K562 (cell line): ENCODE results near the gene ANKZF1. TPM values are rescaled to one million over a fixed set of nuclear protein-coding genes. Genes with fewer than 3 reads are reported as not detected.

Experiments used
- ATAC-seq: fragments of 200-7000 bp; cut with Tn5 transposase; 3 replicates; pipeline ENCODE4 v1.9.1; 2020; ENCODE audit warnings: moderate library complexity
- BruUV-seq: library from RNA; stranded (reverse); fragments of 400-500 nt; replicated peaks from 2 replicates; lab custom pipeline; 2021; lab: Mats Ljungman, UMichigan
- CTCF ChIA-PET: fragments of 300-600 bp; formaldehyde crosslinking; extraction: SDS; loops from one replicate; lab custom pipeline; 2021; ENCODE audit warnings: low intra/inter-chr PET ratio; lab: Yijun Ruan, JAX
- POLR2A ChIA-PET: fragments of 300-600, 350-650 bp; sonication (Branson Sonifier 250); formaldehyde crosslinking; extraction: SDS; loops from one replicate; lab custom pipeline; 2021; ENCODE audit warnings: antibody characterized with exemption, inconsistent platforms; lab: Yijun Ruan, JAX
- DNase-seq, 4 experiments: peaks; one replicate each; pipeline versions ENCODE4 v3.0.0 to v3.0.0-alpha.2; 2011 to 2018; ENCODE audit warnings: low spot score in 3 of 4, mixed read lengths in 3 of 4; ENCODE audit errors: extremely low read depth in 1 of 4
- FAIRE-seq: peaks from 2 replicates; lab custom pipeline; 2011; peaks lifted over from hg19 to GRCh38; lab: Jason Lieb, UNC
- H2AFZ ChIP-seq: 2 replicates; pipeline ENCODE4 v1.6.0; 2011; ENCODE audit warnings: low read depth, low read length, control low read depth, inconsistent platforms
- H3K27ac ChIP-seq: fragments of 200-600 bp; 3 replicates; pipeline ENCODE4 v1.8.0; 2011; ENCODE audit warnings: low read depth, mild to moderate bottlenecking, control low read depth, inconsistent platforms, low read length, moderate library complexity, mixed read lengths; ENCODE audit errors: extremely low read depth
- H3K27me3 ChIP-seq, 2 experiments: fragments of 300-600 bp in 1 of 2; 2 replicates in 1 of 2; 3 replicates in 1 of 2; pipeline versions ENCODE4 v1.6.0 to v1.8.0; 2011; ENCODE audit warnings: inconsistent platforms in 2 of 2, low read length in 2 of 2, mild to moderate bottlenecking in 1 of 2, mixed read lengths in 1 of 2, moderate library complexity in 1 of 2; ENCODE audit not compliant: control insufficient read depth in 2 of 2, insufficient read depth in 2 of 2
- H3K36me3 ChIP-seq: fragments of 300-600 bp; 3 replicates; pipeline ENCODE4 v1.8.0; 2011; ENCODE audit warnings: mild to moderate bottlenecking, low read length, inconsistent platforms; ENCODE audit not compliant: control insufficient read depth, insufficient read depth
- H3K4me1 ChIP-seq, 2 experiments: fragments of 200-600 bp in 1 of 2; replicated peaks in 1 of 2; 2 replicates in 1 of 2; 3 replicates in 1 of 2; pipeline versions ENCODE4 v1.5.1 to v1.8.0; 2011; ENCODE audit warnings: inconsistent platforms in 2 of 2, low read length in 2 of 2, mild to moderate bottlenecking in 1 of 2, mixed read lengths in 1 of 2, moderate library complexity in 1 of 2; ENCODE audit not compliant: control insufficient read depth in 2 of 2, insufficient read depth in 2 of 2
- H3K4me2 ChIP-seq: 2 replicates; pipeline ENCODE4 v1.6.1; 2011; ENCODE audit warnings: low read length, control low read depth, inconsistent platforms, mixed read lengths; ENCODE audit not compliant: insufficient read depth
- H3K4me3 ChIP-seq: fragments of 200-600 bp; sonication (generic), shearing (Covaris generic); 2 replicates; pipeline ENCODE4 v1.5.1; 2016; ENCODE audit warnings: control low read depth, inconsistent platforms
- H3K79me2 ChIP-seq: fragments of 200-600 bp; 3 replicates; pipeline ENCODE4 v1.8.0; 2011; ENCODE audit warnings: low read length, inconsistent platforms; ENCODE audit not compliant: control insufficient read depth, insufficient read depth
- H3K9ac ChIP-seq, 2 experiments: 2 replicates each; pipeline versions ENCODE4 v1.6.0 to v1.6.1; 2011; ENCODE audit warnings: low read depth in 2 of 2, low read length in 2 of 2, control low read depth in 1 of 2, inconsistent platforms in 1 of 2, mild to moderate bottlenecking in 1 of 2, mixed read lengths in 1 of 2; ENCODE audit not compliant: insufficient read depth in 1 of 2
- H3K9me1 ChIP-seq: one replicate; pipeline ENCODE4 v1.6.0; 2011; ENCODE audit warnings: inconsistent platforms, mild to moderate bottlenecking, low read length, moderate library complexity; ENCODE audit not compliant: control insufficient read depth, insufficient read depth
- H3K9me3 ChIP-seq: replicated peaks from 2 replicates; pipeline ENCODE4 v1.5.1; 2011; ENCODE audit warnings: low read depth, low read length, inconsistent platforms; ENCODE audit not compliant: control insufficient read depth, insufficient read depth
- H4K20me1 ChIP-seq: replicated peaks from 2 replicates; pipeline ENCODE4 v1.6.1; 2011; ENCODE audit warnings: low read length, inconsistent platforms, mixed read lengths; ENCODE audit not compliant: control insufficient read depth, insufficient read depth
- ARNT ChIP-seq, 2 experiments: fragments of 450-650 bp; IDR thresholded peaks; 2 replicates each; pipeline ENCODE4 v1.6.1; 2016; ENCODE audit warnings: mild to moderate bottlenecking in 1 of 2
- BRD9 ChIP-seq: fragments of 450-650 bp; IDR thresholded peaks from 2 replicates; pipeline ENCODE4 v1.6.1; 2018; ENCODE audit warnings: low read depth; ENCODE audit not compliant: partially characterized antibody
- HIVEP1 ChIP-seq: fragments of 250-450 bp; sonication (Bioruptor Pico); IDR thresholded peaks from 2 replicates; pipeline ENCODE4 v1.4.0; 2020; ENCODE audit warnings: mild to moderate bottlenecking
- JUND ChIP-seq, 2 experiments: IDR thresholded peaks; 2 replicates in 1 of 2; 3 replicates in 1 of 2; pipeline ENCODE4 v1.6.1; 2011; ENCODE audit warnings: borderline replicate concordance in 2 of 2, low read depth in 2 of 2, low read length in 2 of 2, improper control_type of control experiment in 1 of 2, missing biosample characterization in 1 of 2, missing genetic modification characterization in 1 of 2, missing genetic modification reagents in 1 of 2
- MXI1 ChIP-seq: IDR thresholded peaks from 2 replicates; pipeline ENCODE4 v1.6.1; 2011; ENCODE audit warnings: low read depth, mild to moderate bottlenecking, improper control_type of control experiment, low read length
- PHB2 ChIP-seq: fragments of 450-650 bp; IDR thresholded peaks from 2 replicates; pipeline ENCODE4 v1.6.1; 2017; ENCODE audit warnings: low read depth
- TSC22D4 ChIP-seq: fragments of 450-650 bp; IDR thresholded peaks from 2 replicates; pipeline ENCODE4 v1.6.1; 2016; ENCODE audit warnings: missing genetic modification characterization, missing biosample characterization, control low read depth
- U2AF2 ChIP-seq: fragments of 200-400 bp; formaldehyde crosslinking; optimal IDR thresholded peaks from 2 replicates; pipeline ENCODE3; 2017; ENCODE audit warnings: low read depth, mild to moderate bottlenecking, low read length
- ZFP1 ChIP-seq: fragments of 450-650 bp; formaldehyde crosslinking; IDR thresholded peaks from 2 replicates; pipeline ENCODE4 v1.4.0; 2020; ENCODE audit warnings: mild to moderate bottlenecking, mixed read lengths
- ZNF184 ChIP-seq: sonication (generic); formaldehyde crosslinking; IDR thresholded peaks from 2 replicates; pipeline ENCODE4 v1.5.0; 2020; ENCODE audit warnings: missing genetic modification reagents
- ZNF324 ChIP-seq: fragments of 250-450 bp; sonication (Bioruptor Pico); IDR thresholded peaks from 2 replicates; pipeline ENCODE4 v1.4.0; 2020; ENCODE audit warnings: mild to moderate bottlenecking
- ZNF644 ChIP-seq: fragments of 200-800 bp; sonication (Bioruptor generic); IDR thresholded peaks from 2 replicates; pipeline ENCODE4 v1.6.1; 2016; ENCODE audit warnings: low read depth, missing genetic modification characterization, missing compliant biosample characterization
- whole genome bisulfite sequencing: fragments of 100-300 bp; shearing (Covaris generic); methylation state at CpG from one replicate; pipeline ENCODE4 v1.1.6; 2016; ENCODE audit warnings: low coverage, mixed read lengths; ENCODE audit not compliant: insufficient coverage; ENCODE audit errors: missing lambda C conversion rate; 5-methylcytosine and 5-hydroxymethylcytosine counted together
- in situ Hi-C: fragments of 300-500 bp; cut with MboI; formaldehyde crosslinking; loops from 4 replicates; pipeline ENCODE4 v1.15.0; 2018; ENCODE audit warnings: inconsistent platforms, mixed read lengths
- intact Hi-C: fragments of 100-400 bp; cut with micrococcal nuclease; formaldehyde crosslinking; loops from 2 replicates; pipeline ENCODE4 v1.14.2; 2022
- polyA plus RNA-seq, 8 experiments: library from polyadenylated mRNA; depleted of rRNA in 4 of 8; stranded (reverse) in 5 of 8; unstranded in 3 of 8; fragments of >200 nt; fragmentation: Nextera tagmentation in 2 of 8; fragmentation: Illumina TruSeq in 1 of 8; extraction: Ambion mirVana in 2 of 8; extraction: Trizol in 1 of 8; gene quantifications; 2 replicates each; pipeline versions ENCODE4 v1.2.1 to v1.2.3, GENCODE V29; 2011 to 2014; ENCODE audit warnings: inconsistent platforms in 1 of 8, missing spikeins in 1 of 8
- total RNA-seq, 7 experiments: library from RNA; depleted of rRNA in 6 of 7; stranded (reverse); fragments of >200 nt in 6 of 7; fragmentation: Illumina TruSeq in 2 of 7; extraction: Trizol in 2 of 7; gene quantifications; 2 replicates each; pipeline versions ENCODE4 v1.2.1 to v1.2.3, GENCODE V29; 2011 to 2021; ENCODE audit warnings: low replicate concordance in 1 of 7
- TF ChIP-seq, protein P1 (sequence below): fragments of 450-650 bp; IDR thresholded peaks from 2 replicates; pipeline ENCODE4 v1.6.1; 2016; ENCODE audit warnings: mild to moderate bottlenecking
- TF ChIP-seq, protein P2 (sequence below): IDR thresholded peaks from 2 replicates; pipeline ENCODE4 v1.6.1; 2012; ENCODE audit warnings: low read depth, low read length, improper control_type of control experiment, borderline replicate concordance
- TF ChIP-seq, protein P3 (sequence below): IDR thresholded peaks from 2 replicates; pipeline ENCODE4 v1.6.1; 2011; ENCODE audit not compliant: insufficient read length; ENCODE audit errors: extremely low read depth

The ANKZF1 gene
- total and polyA plus RNA-seq, 9 of the 15 experiments (the other 6 are each of a cell fraction or from before 2014, with no cell fraction given): 3.1 to 60.6 (median 31.0) TPM

DNA sequence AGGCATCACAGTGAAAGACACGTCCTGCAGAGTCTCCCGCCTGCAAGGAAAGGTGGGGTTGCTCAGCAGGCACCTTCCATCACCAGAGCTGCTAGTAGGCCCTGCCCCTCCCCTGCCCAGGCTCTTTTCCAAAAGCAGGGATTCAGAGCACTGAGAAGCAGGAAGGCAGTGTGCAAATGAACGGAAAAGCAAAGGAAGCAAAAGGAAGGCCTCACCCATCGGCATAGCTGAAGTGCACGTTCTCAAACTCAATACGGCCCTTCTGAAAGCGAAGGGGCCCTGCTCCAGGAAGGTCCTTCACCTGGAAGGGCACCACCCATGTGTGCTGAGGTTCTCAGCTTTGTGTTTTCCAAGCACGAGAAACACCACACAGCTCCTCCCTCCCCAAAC is 16.6 kb upstream of the ANKZF1 start:
- CTCF ChIA-PET: no interaction called here
- Histone ChIP-seq H4K20me1 (peaks cover 6% of the 10 kb centered on the region; the same call in 1 of the 2 replicates), H3K9me1 (no peaks in the 10 kb centered on the region), H3K79me2 (peaks cover 20% of the 10 kb centered on the region), H3K9me3 (no peaks in the 10 kb centered on the region), H3K27me3 (no peaks in the 10 kb centered on the region), H3K9ac (no peak overlapping the region), H3K27ac (no peak overlapping the region), H3K4me2 (no peak overlapping the region), H3K4me3 (no peak overlapping the region), H3K36me3 (peaks cover 80% of the 10 kb centered on the region), H2AFZ (no peak overlapping the region), H3K4me1 (peaks cover 10 to 21% of the 10 kb centered on the region in 2 experiments; a peak in 4 of 5 replicates)
- in situ Hi-C loops (no loop called here), intact Hi-C loops (no loop called here)
- POLR2A ChIA-PET: no interaction called here
- TF ChIP-seq PHB2: no peak
- TF ChIP-seq, protein P1, sequence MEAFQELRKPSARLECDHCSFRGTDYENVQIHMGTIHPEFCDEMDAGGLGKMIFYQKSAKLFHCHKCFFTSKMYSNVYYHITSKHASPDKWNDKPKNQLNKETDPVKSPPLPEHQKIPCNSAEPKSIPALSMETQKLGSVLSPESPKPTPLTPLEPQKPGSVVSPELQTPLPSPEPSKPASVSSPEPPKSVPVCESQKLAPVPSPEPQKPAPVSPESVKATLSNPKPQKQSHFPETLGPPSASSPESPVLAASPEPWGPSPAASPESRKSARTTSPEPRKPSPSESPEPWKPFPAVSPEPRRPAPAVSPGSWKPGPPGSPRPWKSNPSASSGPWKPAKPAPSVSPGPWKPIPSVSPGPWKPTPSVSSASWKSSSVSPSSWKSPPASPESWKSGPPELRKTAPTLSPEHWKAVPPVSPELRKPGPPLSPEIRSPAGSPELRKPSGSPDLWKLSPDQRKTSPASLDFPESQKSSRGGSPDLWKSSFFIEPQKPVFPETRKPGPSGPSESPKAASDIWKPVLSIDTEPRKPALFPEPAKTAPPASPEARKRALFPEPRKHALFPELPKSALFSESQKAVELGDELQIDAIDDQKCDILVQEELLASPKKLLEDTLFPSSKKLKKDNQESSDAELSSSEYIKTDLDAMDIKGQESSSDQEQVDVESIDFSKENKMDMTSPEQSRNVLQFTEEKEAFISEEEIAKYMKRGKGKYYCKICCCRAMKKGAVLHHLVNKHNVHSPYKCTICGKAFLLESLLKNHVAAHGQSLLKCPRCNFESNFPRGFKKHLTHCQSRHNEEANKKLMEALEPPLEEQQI: no peak
- TF ChIP-seq, protein P2, sequence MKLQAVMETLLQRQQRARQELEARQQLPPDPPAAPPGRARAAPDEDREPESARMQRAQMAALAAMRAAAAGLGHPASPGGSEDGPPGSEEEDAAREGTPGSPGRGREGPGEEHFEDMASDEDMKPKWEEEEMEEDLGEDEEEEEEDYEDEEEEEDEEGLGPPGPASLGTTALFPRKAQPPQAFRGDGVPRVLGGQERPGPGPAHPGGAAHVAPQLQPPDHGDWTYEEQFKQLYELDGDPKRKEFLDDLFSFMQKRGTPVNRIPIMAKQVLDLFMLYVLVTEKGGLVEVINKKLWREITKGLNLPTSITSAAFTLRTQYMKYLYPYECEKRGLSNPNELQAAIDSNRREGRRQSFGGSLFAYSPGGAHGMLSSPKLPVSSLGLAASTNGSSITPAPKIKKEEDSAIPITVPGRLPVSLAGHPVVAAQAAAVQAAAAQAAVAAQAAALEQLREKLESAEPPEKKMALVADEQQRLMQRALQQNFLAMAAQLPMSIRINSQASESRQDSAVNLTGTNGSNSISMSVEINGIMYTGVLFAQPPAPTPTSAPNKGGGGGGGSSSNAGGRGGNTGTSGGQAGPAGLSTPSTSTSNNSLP: no peak
- TF ChIP-seq ZNF184: no peak
- no peak for TF ChIP-seq ZNF324
- TF ChIP-seq ZFP1 (CRISPR knock-in tag): no peak
- no peak for TF ChIP-seq BRD9
- no peak for TF ChIP-seq JUND (IDR thresholded peaks at IDR 0.05; ENCODE audit: borderline replicate concordance, low read depth, low read length)
- TF ChIP-seq JUND (tag; IDR thresholded peaks at IDR 0.05; ENCODE audit: borderline replicate concordance, low read depth, low read length): no peak
- TF ChIP-seq ARNT (IDR thresholded peaks at IDR 0.05): no peak
- no peak for TF ChIP-seq TSC22D4 (tag)
- TF ChIP-seq U2AF2: no peak
- TF ChIP-seq ZNF644: no peak
- TF ChIP-seq, protein P3, sequence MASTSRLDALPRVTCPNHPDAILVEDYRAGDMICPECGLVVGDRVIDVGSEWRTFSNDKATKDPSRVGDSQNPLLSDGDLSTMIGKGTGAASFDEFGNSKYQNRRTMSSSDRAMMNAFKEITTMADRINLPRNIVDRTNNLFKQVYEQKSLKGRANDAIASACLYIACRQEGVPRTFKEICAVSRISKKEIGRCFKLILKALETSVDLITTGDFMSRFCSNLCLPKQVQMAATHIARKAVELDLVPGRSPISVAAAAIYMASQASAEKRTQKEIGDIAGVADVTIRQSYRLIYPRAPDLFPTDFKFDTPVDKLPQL: no peak
- no peak for TF ChIP-seq HIVEP1 (CRISPR knock-in tag)
- TF ChIP-seq MXI1: no peak
- DNase-seq: no peak
- FAIRE-seq: no peak
- no peak for ATAC-seq
- no TSS peak for BruUV-seq
- 84% methylated on average over 6 of the region's 8 CpGs for WGBS
